Measurements from ENCODE around the gene TUFT1. TPM values are rescaled to one million over a fixed set of nuclear protein-coding genes. Genes with fewer than 3 reads are reported as not detected.

Gene TUFT1
- total RNA-seq, 1 experiment from 2014 or later: 12.3 TPM

- TF ChIP-seq CTCF (IDR thresholded peaks at IDR 0.05 in 2 of 3, conservative IDR thresholded peaks at IDR 0.05 in 1 of 3; ENCODE audit: borderline replicate concordance in 1 of 3, insufficient read depth in 1 of 3, low read depth in 2 of 3, low read length in 2 of 3) (no peak), CBX3 (IDR thresholded peaks at IDR 0.05; ENCODE audit: low read depth) (no peak), ZFX (IDR thresholded peaks at IDR 0.05) (no peak), TCF7L2 (IDR thresholded peaks at IDR 0.05; ENCODE audit: borderline replicate concordance, extremely low read depth, insufficient read depth, insufficient read length) (no peak), POLR2AphosphoS5 (IDR thresholded peaks at IDR 0.05; ENCODE audit: low read depth, low read length) (no peak), JUND (IDR thresholded peaks at IDR 0.05) (no peak)
Observed at GRCh38 chr1:151537112-151537511, 3.0 kb upstream of the TUFT1 start (continued).

- Histone ChIP-seq H3K4me1 (ENCODE audit: control insufficient read depth in 1 of 2, insufficient read depth in 2 of 2, low read length in 2 of 2) (peaks cover 15 to 42% of the 10 kb centered on the region in 2 experiments), H2AFZ (ENCODE audit: low read depth, low read length, poor library complexity, severe bottlenecking) (no peak overlapping the region), H3K9me2 (ENCODE audit: insufficient read depth) (no peaks in the 10 kb centered on the region), H3K27ac (ENCODE audit: low read depth, low read length) (peak overlapping the region; percentile 58), H3K79me2 (ENCODE audit: insufficient read depth, low read length) (peaks cover 15% of the 10 kb centered on the region; the same call in 1 of the 2 replicates), H3K9me3 (ENCODE audit: control insufficient read depth in 1 of 2, insufficient read depth in 1 of 2, low read depth in 1 of 2, low read length in 2 of 2) (no peaks in the 10 kb centered on the region), H4K20me1 (ENCODE audit: insufficient read depth) (no peaks in the 10 kb centered on the region), H3K9ac (ENCODE audit: low read length) (peak overlapping the region; percentile 74), H3K36me3 (ENCODE audit: control insufficient read depth in 1 of 2, insufficient read depth in 2 of 2, low read length in 2 of 2) (peaks cover 4 to 11% of the 10 kb centered on the region in 2 experiments; a peak in 2 of 4 replicates), H3K4me3 (replicated peaks in 1 of 2; ENCODE audit: low read depth in 1 of 2, low read length in 2 of 2) (peak overlapping the region; percentile 76), H3K4me2 (ENCODE audit: low read length) (peak overlapping the region; percentile 92), H3K27me3 (ENCODE audit: insufficient read depth, low read length) (no peaks in the 10 kb centered on the region)
- DNase-seq (ENCODE audit: low read depth, low spot score) (peak; percentile 95), ATAC-seq (peak; percentile 83)
- ChIA-PET POLR2A (interaction anchor here (0.6 to 2.3 kb wide), 17 partner anchors 9 to 248 kb away, joined by 3 to 23 read pairs (median 3); partner anchors contain the start of genes CGN and POGZ), RAD21 (ENCODE audit: low non-redundant PET in 1 of 2, low total read pairs in 2 of 2, uncharacterized antibody in 2 of 2, unreplicated experiment in 2 of 2) (interaction anchor here (0.5 to 0.6 kb wide), 3 partner anchors 291 to 919 kb away, joined by 3 to 9 read pairs (median 4); no protein-coding TSS in a partner anchor), CTCF (interaction anchor here (0.7 to 2.3 kb wide), 6 partner anchors 12 to 297 kb away, joined by 3 to 9 read pairs (median 5); partner anchors contain the start of gene CGN)
- intact Hi-C loops (cut with micrococcal nuclease): no loop called here
- BruUV-seq (replicated peaks): no TSS peak
- peak; percentile 55; the same call in 1 of the 2 replicates for TF ChIP-seq FOSL1 (IDR thresholded peaks at IDR 0.05; ENCODE audit: low read depth)
- no peak for TF ChIP-seq CEBPB (IDR thresholded peaks at IDR 0.05; ENCODE audit: low read depth)
- TF ChIP-seq MAX (IDR thresholded peaks at IDR 0.05): peak; percentile 62
- no peak for TF ChIP-seq POLR2A (IDR thresholded peaks at IDR 0.05; ENCODE audit: borderline replicate concordance, extremely low read depth, insufficient read depth, insufficient read length)
- TF ChIP-seq CTCF (IDR thresholded peaks at IDR 0.05 in 2 of 3, conservative IDR thresholded peaks at IDR 0.05 in 1 of 3; ENCODE audit: borderline replicate concordance in 1 of 3, insufficient read depth in 1 of 3, low read depth in 2 of 3, low read length in 2 of 3): no peak
- TF ChIP-seq ZNF274 (IDR thresholded peaks at IDR 0.05; ENCODE audit: low read depth, low read length): no peak
- no peak for TF ChIP-seq ZBTB33 (IDR thresholded peaks at IDR 0.05; ENCODE audit: extremely low read depth, insufficient replicate concordance, low read length)
- no peak for TF ChIP-seq YY1 (IDR thresholded peaks at IDR 0.05; ENCODE audit: extremely low read depth, insufficient replicate concordance, low read depth, low read length)
- no peak for TF ChIP-seq EGR1 (IDR thresholded peaks at IDR 0.05; ENCODE audit: low read depth)
- TF ChIP-seq RAD21 (IDR thresholded peaks at IDR 0.05; ENCODE audit: low read depth): peak; percentile 27; the same call in 1 of the 2 replicates
- peak; percentile 66 for TF ChIP-seq JUND (IDR thresholded peaks at IDR 0.05)
- no peak for TF ChIP-seq ATF3 (IDR thresholded peaks at IDR 0.05)
- no peak; the same call in 1 of the 2 replicates for TF ChIP-seq POLR2AphosphoS5 (IDR thresholded peaks at IDR 0.05; ENCODE audit: low read depth, low read length)
Observed at GRCh38 chr1:151539321-151540020, 638 bp upstream of the TUFT1 start.
